Neutrophil (primary cell): ENCODE results near the gene CLIP1.
A peak's percentile ranks its signal among the peaks of the same experiment; 100 is the strongest.
"Not testable (repeated sequence)": the region's sequence is repeated elsewhere in the genome, so short reads cannot be mapped to it uniquely, and the experiment has no call there.

Experiments
- H3K27ac ChIP-seq: fragments of 200-600 bp; sonication (generic); 2 replicates; pipeline ENCODE4 v1.5.1; 2016; ENCODE audit warnings: mild to moderate bottlenecking, moderate library complexity
- H3K27me3 ChIP-seq: fragments of 200-600 bp; sonication (generic); 2 replicates; pipeline ENCODE4 v1.6.0; 2016; ENCODE audit warnings: mild to moderate bottlenecking
- H3K36me3 ChIP-seq: fragments of 200-600 bp; sonication (generic); 2 replicates; pipeline ENCODE4 v1.5.1; 2017
- H3K4me1 ChIP-seq, 2 experiments: fragments of 200-600 bp in 1 of 2; sonication (generic) in 1 of 2; 1 replicate in 1 of 2; 2 replicates in 1 of 2; pipeline versions ENCODE4 v1.5.1 to v1.6.1; 2013 to 2016; ENCODE audit warnings: low read depth in 1 of 2, low read length in 1 of 2, mild to moderate bottlenecking in 1 of 2, moderate library complexity in 1 of 2; ENCODE audit not compliant: control insufficient read depth in 1 of 2, insufficient read depth in 1 of 2
- H3K4me3 ChIP-seq, 2 experiments: fragments of 200-600 bp in 1 of 2; sonication (generic) in 1 of 2; 1 replicate in 1 of 2; 2 replicates in 1 of 2; pipeline ENCODE4 v1.5.1; 2013 to 2016; ENCODE audit warnings: low read depth in 1 of 2, low read length in 1 of 2, mild to moderate bottlenecking in 1 of 2, moderate library complexity in 1 of 2
- H3K9me3 ChIP-seq: fragments of 200-600 bp; sonication (generic); 2 replicates; pipeline ENCODE4 v1.5.1; 2016
- TF ChIP-seq, protein P1 (sequence below): fragments of 200-600 bp; sonication (generic); IDR thresholded peaks from 2 replicates; pipeline ENCODE4 v1.5.1; 2016; ENCODE audit warnings: antibody characterized with exemption

The CLIP1 gene

GRCh38 chr12:122402264-122402663 lies 20.2 kb downstream of the CLIP1 start:
- no peak overlapping the region for H3K4me3 ChIP-seq
- no peaks in the 10 kb centered on the region for H3K27me3 ChIP-seq
- TF ChIP-seq, protein P1, sequence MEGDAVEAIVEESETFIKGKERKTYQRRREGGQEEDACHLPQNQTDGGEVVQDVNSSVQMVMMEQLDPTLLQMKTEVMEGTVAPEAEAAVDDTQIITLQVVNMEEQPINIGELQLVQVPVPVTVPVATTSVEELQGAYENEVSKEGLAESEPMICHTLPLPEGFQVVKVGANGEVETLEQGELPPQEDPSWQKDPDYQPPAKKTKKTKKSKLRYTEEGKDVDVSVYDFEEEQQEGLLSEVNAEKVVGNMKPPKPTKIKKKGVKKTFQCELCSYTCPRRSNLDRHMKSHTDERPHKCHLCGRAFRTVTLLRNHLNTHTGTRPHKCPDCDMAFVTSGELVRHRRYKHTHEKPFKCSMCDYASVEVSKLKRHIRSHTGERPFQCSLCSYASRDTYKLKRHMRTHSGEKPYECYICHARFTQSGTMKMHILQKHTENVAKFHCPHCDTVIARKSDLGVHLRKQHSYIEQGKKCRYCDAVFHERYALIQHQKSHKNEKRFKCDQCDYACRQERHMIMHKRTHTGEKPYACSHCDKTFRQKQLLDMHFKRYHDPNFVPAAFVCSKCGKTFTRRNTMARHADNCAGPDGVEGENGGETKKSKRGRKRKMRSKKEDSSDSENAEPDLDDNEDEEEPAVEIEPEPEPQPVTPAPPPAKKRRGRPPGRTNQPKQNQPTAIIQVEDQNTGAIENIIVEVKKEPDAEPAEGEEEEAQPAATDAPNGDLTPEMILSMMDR = no peak
- H3K27ac ChIP-seq = no peak overlapping the region
- H3K4me1 ChIP-seq = peaks cover 18 to 23% of the 10 kb centered on the region in 2 experiments
- H3K36me3 ChIP-seq = no peaks in the 10 kb centered on the region
- no peaks in the 10 kb centered on the region for H3K9me3 ChIP-seq

DNA sequence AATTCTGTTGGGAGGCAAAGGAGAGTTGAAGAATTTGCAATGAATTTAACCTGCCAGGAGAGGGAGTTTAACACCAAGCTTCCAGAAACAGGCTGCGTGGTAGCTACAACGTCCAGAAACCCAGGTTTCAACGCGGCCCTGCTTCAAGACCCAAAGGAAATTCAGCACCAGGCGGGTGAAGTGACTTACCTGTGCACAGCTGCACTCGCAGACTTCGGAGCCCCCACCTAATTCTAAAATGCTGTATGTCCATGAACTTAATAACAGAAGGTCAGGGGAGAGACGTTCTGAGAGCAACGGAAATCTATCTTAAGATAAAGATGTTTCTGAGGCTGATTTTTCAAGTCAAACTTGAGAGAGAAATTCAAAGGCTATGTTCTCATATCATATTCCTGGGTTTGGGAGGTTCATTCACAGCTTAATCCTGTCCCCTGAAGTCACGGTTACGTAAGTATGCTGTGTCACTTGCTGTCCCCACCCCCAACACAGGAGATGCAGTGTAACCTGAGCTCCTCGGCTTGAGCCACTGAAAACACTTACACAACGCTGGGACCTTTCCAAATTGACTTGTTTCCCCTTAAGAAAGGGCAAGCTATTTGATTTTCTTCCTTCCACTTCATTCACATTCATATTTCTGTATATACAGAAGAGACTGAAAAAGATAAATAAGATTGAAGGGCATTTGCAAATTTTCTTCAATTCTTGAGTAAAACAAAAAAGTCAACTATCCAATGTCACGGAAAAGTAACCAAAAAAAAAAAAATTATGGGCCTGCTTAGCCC lies 22.7 kb downstream of the CLIP1 start:
- TF ChIP-seq, protein P1 = peak; percentile 66
- H3K9me3 ChIP-seq = no peaks in the 10 kb centered on the region
- H3K27me3 ChIP-seq = no peaks in the 10 kb centered on the region
- H3K4me1 ChIP-seq = peaks cover 18 to 23% of the 10 kb centered on the region in 2 experiments
- peak overlapping the region; percentile 49 to 54 for H3K4me3 ChIP-seq
- peaks cover 3% of the 10 kb centered on the region for H3K36me3 ChIP-seq
- H3K27ac ChIP-seq = peak overlapping the region; percentile 85

DNA sequence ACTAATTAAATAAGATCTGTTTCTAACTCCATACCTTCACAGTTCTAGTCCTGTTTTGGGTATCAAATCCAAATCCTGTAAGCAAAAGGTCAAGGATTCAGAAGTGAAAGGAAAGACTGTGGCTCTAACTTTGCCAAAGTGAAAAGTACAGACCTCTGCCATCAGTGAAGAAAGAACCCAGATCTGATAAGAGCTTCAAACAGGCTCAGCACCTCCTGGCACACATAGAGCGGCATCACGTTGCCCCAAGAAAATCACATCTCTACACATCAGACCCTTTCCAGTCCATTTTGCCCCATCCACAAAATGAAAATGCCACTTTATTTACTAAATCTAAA lies 23.2 kb downstream of the CLIP1 start:
- TF ChIP-seq, protein P1 = no peak
- H3K27ac ChIP-seq = peak overlapping the region; percentile 85
- no peaks in the 10 kb centered on the region for H3K27me3 ChIP-seq
- H3K36me3 ChIP-seq = peaks cover 3% of the 10 kb centered on the region
- H3K4me1 ChIP-seq = peaks cover 18 to 23% of the 10 kb centered on the region in 2 experiments
- no peaks in the 10 kb centered on the region for H3K9me3 ChIP-seq
- peak overlapping the region; percentile 49 to 54 for H3K4me3 ChIP-seq

GRCh38 chr12:122397981-122398380 lies 24.5 kb downstream of the CLIP1 start:
- not testable (repeated sequence) for H3K4me3 ChIP-seq, H3K36me3 ChIP-seq, H3K27me3 ChIP-seq, H3K9me3 ChIP-seq, H3K27ac ChIP-seq
- peaks cover 18 to 23% of the 10 kb centered on the region in 2 experiments for H3K4me1 ChIP-seq

DNA sequence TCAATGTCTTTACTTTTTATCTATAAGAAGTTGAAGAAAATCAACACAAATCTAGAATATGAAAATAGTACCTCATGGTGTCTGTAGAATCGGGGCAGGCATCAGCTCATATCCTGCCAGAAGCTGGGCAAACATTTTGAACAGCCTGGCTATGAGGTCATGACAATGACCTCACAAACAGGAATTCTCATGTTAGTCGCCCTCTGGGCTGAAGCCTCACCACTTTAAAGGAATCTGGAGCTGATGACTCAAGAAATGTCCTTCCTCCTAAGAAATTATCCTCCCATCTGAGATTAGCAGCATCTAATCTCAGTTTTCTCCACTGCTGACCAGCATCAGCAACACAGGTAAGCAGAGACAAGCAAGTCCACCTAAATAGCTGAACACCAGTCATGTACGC lies 27.1 kb downstream of the CLIP1 start:
- Histone ChIP-seq H3K27me3 (no peaks in the 10 kb centered on the region), H3K36me3 (peaks cover 3% of the 10 kb centered on the region), H3K4me3 (no peak overlapping the region), H3K9me3 (no peaks in the 10 kb centered on the region), H3K27ac (no peak overlapping the region), H3K4me1 (peaks cover 13 to 15% of the 10 kb centered on the region in 2 experiments)
- TF ChIP-seq, protein P1 = no peak

GRCh38 chr12:122394626-122395194 lies 27.8 kb downstream of the CLIP1 start:
- Histone ChIP-seq H3K36me3 (peaks cover 3% of the 10 kb centered on the region), H3K9me3 (no peaks in the 10 kb centered on the region), H3K4me1 (peaks cover 7 to 9% of the 10 kb centered on the region in 2 experiments), H3K27me3 (no peaks in the 10 kb centered on the region), H3K4me3 (no peak overlapping the region), H3K27ac (no peak overlapping the region)
- TF ChIP-seq, protein P1 = no peak
